ENCODE data around the gene VAMP3. TPM values are rescaled to one million over a fixed set of nuclear protein-coding genes. Genes with fewer than 3 reads are reported as not detected.

Gene VAMP3
- total RNA-seq, 2 experiments from 2014 or later, result 31.6 to 34.9 TPM

DNA sequence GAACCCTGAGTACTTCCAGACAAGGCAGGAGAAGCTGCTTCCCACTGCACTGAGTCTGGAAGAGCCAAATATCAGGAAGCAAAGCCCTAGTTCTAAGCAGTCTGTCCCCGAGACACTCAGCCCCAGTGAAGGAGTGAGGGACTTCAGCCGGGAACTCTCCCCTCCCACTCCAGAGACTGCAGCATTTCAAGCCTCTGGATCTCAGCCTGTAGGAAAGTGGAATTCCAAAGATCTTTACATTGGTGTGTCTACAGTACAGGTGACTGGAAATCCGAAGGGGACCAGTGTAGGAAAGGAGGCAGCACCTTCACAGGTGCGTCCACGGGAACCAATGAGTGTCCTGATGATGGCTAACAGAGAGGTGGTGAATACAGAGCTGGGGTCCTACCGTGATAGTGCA, 33.1 kb upstream of the VAMP3 start:
- intact Hi-C loops (cut with micrococcal nuclease; ENCODE audit: unreplicated experiment), result no loop called here
- Histone ChIP-seq H3K79me2 (ENCODE audit: insufficient read depth, low read depth, low read length) (no peaks in the 10 kb centered on the region), H3K9me2 (ENCODE audit: insufficient read depth, low read length) (no peaks in the 10 kb centered on the region), H3K27ac (ENCODE audit: low read depth, low read length, poor library complexity, severe bottlenecking) (no peak overlapping the region), H3K4me1 (ENCODE audit: insufficient read depth, low read length, poor library complexity, severe bottlenecking) (no peaks in the 10 kb centered on the region), H4K20me1 (ENCODE audit: insufficient read depth, low read length) (no peaks in the 10 kb centered on the region), H2AFZ (ENCODE audit: low read length) (no peak overlapping the region), H3K36me3 (ENCODE audit: insufficient read depth, low read length) (no peaks in the 10 kb centered on the region), H3K9me3 (ENCODE audit: low read length) (no peaks in the 10 kb centered on the region), H3K4me2 (ENCODE audit: low read length) (no peak overlapping the region), H3K4me3 (ENCODE audit: low read depth, low read length, poor library complexity, severe bottlenecking) (no peak overlapping the region)
- no peak for DNase-seq (ENCODE audit: low spot score)
- no TSS peak for BruUV-seq (replicated peaks)
- no peak for TF ChIP-seq EZH2phosphoT487 (IDR thresholded peaks at IDR 0.05; ENCODE audit: borderline replicate concordance, low read depth, low read length)
- TF ChIP-seq, protein P1, sequence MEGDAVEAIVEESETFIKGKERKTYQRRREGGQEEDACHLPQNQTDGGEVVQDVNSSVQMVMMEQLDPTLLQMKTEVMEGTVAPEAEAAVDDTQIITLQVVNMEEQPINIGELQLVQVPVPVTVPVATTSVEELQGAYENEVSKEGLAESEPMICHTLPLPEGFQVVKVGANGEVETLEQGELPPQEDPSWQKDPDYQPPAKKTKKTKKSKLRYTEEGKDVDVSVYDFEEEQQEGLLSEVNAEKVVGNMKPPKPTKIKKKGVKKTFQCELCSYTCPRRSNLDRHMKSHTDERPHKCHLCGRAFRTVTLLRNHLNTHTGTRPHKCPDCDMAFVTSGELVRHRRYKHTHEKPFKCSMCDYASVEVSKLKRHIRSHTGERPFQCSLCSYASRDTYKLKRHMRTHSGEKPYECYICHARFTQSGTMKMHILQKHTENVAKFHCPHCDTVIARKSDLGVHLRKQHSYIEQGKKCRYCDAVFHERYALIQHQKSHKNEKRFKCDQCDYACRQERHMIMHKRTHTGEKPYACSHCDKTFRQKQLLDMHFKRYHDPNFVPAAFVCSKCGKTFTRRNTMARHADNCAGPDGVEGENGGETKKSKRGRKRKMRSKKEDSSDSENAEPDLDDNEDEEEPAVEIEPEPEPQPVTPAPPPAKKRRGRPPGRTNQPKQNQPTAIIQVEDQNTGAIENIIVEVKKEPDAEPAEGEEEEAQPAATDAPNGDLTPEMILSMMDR (conservative IDR thresholded peaks at IDR 0.05; ENCODE audit: low read length), result no peak
- ChIA-PET CTCF (ENCODE audit: unreplicated experiment) (no interaction called here), POLR2A (no interaction called here)

- no peaks in the 10 kb centered on the region for H3K9me3 ChIP-seq (ENCODE audit: low read length)
- no peak for TF ChIP-seq EZH2phosphoT487 (IDR thresholded peaks at IDR 0.05; ENCODE audit: borderline replicate concordance, low read depth, low read length)
- TF ChIP-seq, protein P1 (conservative IDR thresholded peaks at IDR 0.05; ENCODE audit: low read length), result no peak
- no peak overlapping the region for H3K27ac ChIP-seq (ENCODE audit: low read depth, low read length, poor library complexity, severe bottlenecking)
- no peaks in the 10 kb centered on the region for H3K9me2 ChIP-seq (ENCODE audit: insufficient read depth, low read length)
- H3K79me2 ChIP-seq (ENCODE audit: insufficient read depth, low read depth, low read length), result no peaks in the 10 kb centered on the region
- no TSS peak for BruUV-seq (replicated peaks)
- no peak overlapping the region for H2AFZ ChIP-seq (ENCODE audit: low read length)
- no peak overlapping the region for H3K4me2 ChIP-seq (ENCODE audit: low read length)
- no peaks in the 10 kb centered on the region for H3K4me1 ChIP-seq (ENCODE audit: insufficient read depth, low read length, poor library complexity, severe bottlenecking)
- H3K4me3 ChIP-seq (ENCODE audit: low read depth, low read length, poor library complexity, severe bottlenecking), result no peak overlapping the region
- POLR2A ChIA-PET, result interaction anchor here (0.5 to 1.0 kb wide), 5 partner anchors 14 to 88 kb away, joined by 3 to 5 read pairs (median 3); partner anchors contain the start of gene VAMP3
- DNase-seq (ENCODE audit: low spot score), result no peak
- H4K20me1 ChIP-seq (ENCODE audit: insufficient read depth, low read length), result no peaks in the 10 kb centered on the region
- intact Hi-C loops (cut with micrococcal nuclease; ENCODE audit: unreplicated experiment), result no loop called here
- CTCF ChIA-PET (ENCODE audit: unreplicated experiment), result no interaction called here
- H3K36me3 ChIP-seq (ENCODE audit: insufficient read depth, low read length), result no peaks in the 10 kb centered on the region
These were observed 27.8 kb upstream of the VAMP3 start for GRCh38 chr1:7743346-7743745.

- Histone ChIP-seq H3K4me1 (ENCODE audit: insufficient read depth, low read length, poor library complexity, severe bottlenecking) (no peaks in the 10 kb centered on the region), H3K9me3 (ENCODE audit: low read length) (no peaks in the 10 kb centered on the region), H3K79me2 (ENCODE audit: insufficient read depth, low read depth, low read length) (no peaks in the 10 kb centered on the region), H3K36me3 (ENCODE audit: insufficient read depth, low read length) (no peaks in the 10 kb centered on the region), H4K20me1 (ENCODE audit: insufficient read depth, low read length) (no peaks in the 10 kb centered on the region), H3K4me2 (ENCODE audit: low read length) (no peak overlapping the region), H2AFZ (ENCODE audit: low read length) (no peak overlapping the region), H3K9me2 (ENCODE audit: insufficient read depth, low read length) (no peaks in the 10 kb centered on the region), H3K4me3 (ENCODE audit: low read depth, low read length, poor library complexity, severe bottlenecking) (no peak overlapping the region), H3K27ac (ENCODE audit: low read depth, low read length, poor library complexity, severe bottlenecking) (no peak overlapping the region)
- ChIA-PET CTCF (ENCODE audit: unreplicated experiment) (no interaction called here), POLR2A (no interaction called here)
- DNase-seq (ENCODE audit: low spot score), result no peak
- intact Hi-C loops (cut with micrococcal nuclease; ENCODE audit: unreplicated experiment), result no loop called here
- no peak for TF ChIP-seq EZH2phosphoT487 (IDR thresholded peaks at IDR 0.05; ENCODE audit: borderline replicate concordance, low read depth, low read length)
- TF ChIP-seq, protein P1 (conservative IDR thresholded peaks at IDR 0.05; ENCODE audit: low read length), result no peak
- no TSS peak for BruUV-seq (replicated peaks)
These were observed 26.2 kb upstream of the VAMP3 start for GRCh38 chr1:7744882-7745281.
